ENCODE measurements around the gene PDZD7.
A peak's percentile ranks its signal among the peaks of the same experiment; 100 is the strongest.

Gene PDZD7

GRCh38 chr10:100996678-100997359, 34.1 kb downstream of the PDZD7 start:
- no peak for TF ChIP-seq CTCF (IDR thresholded peaks at IDR 0.05; ENCODE audit: low read depth, low read length)
- Histone ChIP-seq H3K36me3 (peaks cover 21% of the 10 kb centered on the region), H3K9me3 (no peaks in the 10 kb centered on the region), H3K4me1 (peaks cover 17% of the 10 kb centered on the region; the same call in 1 of the 2 replicates), H3K4me3 (ENCODE audit: low read depth, low read length) (peak overlapping the region; percentile 79), H3K27me3 (no peaks in the 10 kb centered on the region)
- peak; percentile 53 for DNase-seq

DNA sequence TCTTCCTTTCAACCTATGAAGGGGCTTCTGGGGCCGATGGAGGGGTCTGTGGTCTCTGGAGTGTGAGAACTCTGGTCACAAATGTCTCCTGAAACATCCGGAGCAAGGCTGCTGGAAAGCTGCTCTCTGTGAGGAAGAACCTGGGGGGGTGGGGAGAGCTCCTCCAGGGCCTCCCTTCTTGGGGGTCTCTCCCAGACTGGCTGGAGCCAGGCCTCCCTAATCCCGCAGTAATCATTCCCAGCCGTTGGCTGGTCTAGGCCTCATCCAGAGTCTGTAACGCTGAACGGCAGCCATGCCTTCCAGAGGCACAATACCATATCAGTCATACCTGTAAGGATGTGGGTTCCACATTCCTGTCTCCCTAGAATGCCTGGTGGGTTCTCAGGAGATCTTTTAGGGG, 35.7 kb downstream of the PDZD7 start:
- peaks cover 8% of the 10 kb centered on the region; the same call in 1 of the 2 replicates for H3K4me1 ChIP-seq
- peak; percentile 43 for DNase-seq
- H3K27me3 ChIP-seq, result no peaks in the 10 kb centered on the region
- H3K4me3 ChIP-seq (ENCODE audit: low read depth, low read length), result no peak overlapping the region
- no peak for TF ChIP-seq CTCF (IDR thresholded peaks at IDR 0.05; ENCODE audit: low read depth, low read length)
- H3K36me3 ChIP-seq, result peaks cover 35% of the 10 kb centered on the region
- no peaks in the 10 kb centered on the region for H3K9me3 ChIP-seq

GRCh38 chr10:100993986-100994708, 36.8 kb downstream of the PDZD7 start:
- peak; percentile 58 for DNase-seq
- Histone ChIP-seq H3K4me1 (peaks cover 8% of the 10 kb centered on the region; the same call in 1 of the 2 replicates), H3K9me3 (no peaks in the 10 kb centered on the region), H3K36me3 (peaks cover 46% of the 10 kb centered on the region), H3K27me3 (no peaks in the 10 kb centered on the region), H3K4me3 (ENCODE audit: low read depth, low read length) (no peak overlapping the region)
- TF ChIP-seq CTCF (IDR thresholded peaks at IDR 0.05; ENCODE audit: low read depth, low read length), result peak; percentile 70

DNA sequence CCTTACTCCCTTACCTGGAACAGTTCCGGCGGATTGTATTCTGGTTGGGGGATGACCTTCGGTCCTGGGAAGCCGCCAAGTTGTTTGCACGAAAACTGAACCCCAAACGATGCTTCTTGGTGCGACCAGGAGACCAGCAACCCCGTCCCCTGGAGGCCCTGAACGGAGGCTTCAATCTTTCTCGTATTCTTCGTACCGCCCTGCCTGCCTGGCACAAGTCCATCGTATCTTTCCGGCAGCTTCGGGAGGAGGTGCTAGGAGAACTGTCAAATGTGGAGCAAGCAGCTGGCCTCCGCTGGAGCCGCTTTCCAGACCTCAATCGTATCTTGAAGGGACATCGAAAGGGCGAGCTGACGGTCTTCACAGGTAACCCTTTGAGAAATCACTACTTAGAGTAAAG, 41.8 kb downstream of the PDZD7 start:
- H3K4me3 ChIP-seq (ENCODE audit: low read depth, low read length), result no peak overlapping the region
- peaks cover 52% of the 10 kb centered on the region for H3K36me3 ChIP-seq
- 0 out of 2 replicates have a peak, but pooled peaks cover 3% of the 10 kb centered on the region for H3K4me1 ChIP-seq
- no peaks in the 10 kb centered on the region for H3K9me3 ChIP-seq
- TF ChIP-seq CTCF (IDR thresholded peaks at IDR 0.05; ENCODE audit: low read depth, low read length), result no peak
- no peaks in the 10 kb centered on the region for H3K27me3 ChIP-seq
- DNase-seq, result no peak

- no peak for DNase-seq
- no peaks in the 10 kb centered on the region for H3K27me3 ChIP-seq
- 0 out of 2 replicates have a peak, but pooled peaks cover 3% of the 10 kb centered on the region for H3K4me1 ChIP-seq
- peaks cover 42% of the 10 kb centered on the region for H3K36me3 ChIP-seq
- no peak for TF ChIP-seq CTCF (IDR thresholded peaks at IDR 0.05; ENCODE audit: low read depth, low read length)
- H3K4me3 ChIP-seq (ENCODE audit: low read depth, low read length), result peak overlapping the region; percentile 86
- H3K9me3 ChIP-seq, result no peaks in the 10 kb centered on the region
These were observed 42.8 kb downstream of the PDZD7 start for GRCh38 chr10:100988166-100988565.

- Histone ChIP-seq H3K27me3 (no peaks in the 10 kb centered on the region), H3K36me3 (peaks cover 38% of the 10 kb centered on the region), H3K4me3 (ENCODE audit: low read depth, low read length) (peak overlapping the region; percentile 86), H3K4me1 (0 out of 2 replicates have a peak, but pooled peaks cover 3% of the 10 kb centered on the region), H3K9me3 (no peaks in the 10 kb centered on the region)
- DNase-seq, result no peak
- TF ChIP-seq CTCF (IDR thresholded peaks at IDR 0.05; ENCODE audit: low read depth, low read length), result no peak
These were observed 43.3 kb downstream of the PDZD7 start for GRCh38 chr10:100987685-100988049.

All from BE2C (cell line).